Breast epithelium (tissue), 4 donors: ENCODE measurements around the gene C11orf86. TPM values are rescaled to one million over a fixed set of nuclear protein-coding genes. Genes with fewer than 3 reads are reported as not detected.
"Not testable (repeated sequence)": the region's sequence is repeated elsewhere in the genome, so short reads cannot be mapped to it uniquely, and the experiment has no call there.

Source experiments
- DNase-seq, 2 donors: peaks; one replicate each; pipeline ENCODE4 v3.0.0-alpha.2; 2019; ENCODE audit warnings: low spot score in 2 of 2
- H3K27ac ChIP-seq, 2 donors: fragments of 200-600 bp; sonication (generic) in 1 of 2; one replicate each; pipeline ENCODE4 v1.5.1; 2016 to 2019; ENCODE audit warnings: mild to moderate bottlenecking in 1 of 2
- H3K27me3 ChIP-seq, 2 donors: fragments of 200-600 bp; sonication (generic) in 1 of 2; one replicate each; pipeline versions ENCODE4 v1.5.1 to v1.6.0; 2017 to 2019; ENCODE audit warnings: control low read depth in 1 of 2, mild to moderate bottlenecking in 1 of 2
- H3K36me3 ChIP-seq: fragments of 200-600 bp; one replicate; pipeline ENCODE4 v1.5.1; 2019
- H3K4me1 ChIP-seq, 2 donors: fragments of 200-600 bp; sonication (generic); one replicate each; pipeline ENCODE4 v1.5.1; 2016 to 2019; ENCODE audit warnings: control low read depth in 1 of 2
- H3K4me3 ChIP-seq, 3 donors: fragments of 200-600 bp; sonication (generic); 1 replicate in 2 of 3; 2 replicates in 1 of 3; pipeline ENCODE4 v1.5.1; 2016 to 2019; ENCODE audit warnings: mild to moderate bottlenecking in 3 of 3, moderate library complexity in 2 of 3
- H3K9me3 ChIP-seq, 2 donors: fragments of 200-600 bp; sonication (generic) in 1 of 2; one replicate each; pipeline ENCODE4 v1.5.1; 2016 to 2019; ENCODE audit warnings: control low read depth in 1 of 2
- POLR2A ChIP-seq: fragments of 450-650 bp; IDR thresholded peaks from one replicate; pipeline ENCODE4 v1.6.1; 2016; ENCODE audit warnings: antibody characterized with exemption, mild to moderate bottlenecking, moderate library complexity
- POLR2AphosphoS5 ChIP-seq, 3 donors: sonication (generic); formaldehyde crosslinking; IDR thresholded peaks; one replicate each; pipeline ENCODE4 v1.6.1; 2017; ENCODE audit warnings: antibody characterized with exemption in 3 of 3
- intact Hi-C: fragments of 100-400 bp; cut with DNase I; formaldehyde crosslinking; loops from one replicate; pipeline ENCODE4 v1.15.1; 2023; ENCODE audit warnings: low total_unique reads
- total RNA-seq, 3 donors: library from RNA; depleted of rRNA; stranded (reverse); fragments of >200 nt; gene quantifications; one replicate each; pipeline ENCODE4 v1.1.0, GENCODE V29; 2016
- TF ChIP-seq, protein P1 (sequence below), 3 donors: fragments of 450-650 bp; IDR thresholded peaks; one replicate each; pipeline ENCODE4 v1.5.1; 2016 to 2017; ENCODE audit warnings: antibody characterized with exemption in 3 of 3, mild to moderate bottlenecking in 3 of 3, moderate library complexity in 3 of 3

The C11orf86 gene
- total RNA-seq, 3 donors from 2014 or later = not detected

DNA sequence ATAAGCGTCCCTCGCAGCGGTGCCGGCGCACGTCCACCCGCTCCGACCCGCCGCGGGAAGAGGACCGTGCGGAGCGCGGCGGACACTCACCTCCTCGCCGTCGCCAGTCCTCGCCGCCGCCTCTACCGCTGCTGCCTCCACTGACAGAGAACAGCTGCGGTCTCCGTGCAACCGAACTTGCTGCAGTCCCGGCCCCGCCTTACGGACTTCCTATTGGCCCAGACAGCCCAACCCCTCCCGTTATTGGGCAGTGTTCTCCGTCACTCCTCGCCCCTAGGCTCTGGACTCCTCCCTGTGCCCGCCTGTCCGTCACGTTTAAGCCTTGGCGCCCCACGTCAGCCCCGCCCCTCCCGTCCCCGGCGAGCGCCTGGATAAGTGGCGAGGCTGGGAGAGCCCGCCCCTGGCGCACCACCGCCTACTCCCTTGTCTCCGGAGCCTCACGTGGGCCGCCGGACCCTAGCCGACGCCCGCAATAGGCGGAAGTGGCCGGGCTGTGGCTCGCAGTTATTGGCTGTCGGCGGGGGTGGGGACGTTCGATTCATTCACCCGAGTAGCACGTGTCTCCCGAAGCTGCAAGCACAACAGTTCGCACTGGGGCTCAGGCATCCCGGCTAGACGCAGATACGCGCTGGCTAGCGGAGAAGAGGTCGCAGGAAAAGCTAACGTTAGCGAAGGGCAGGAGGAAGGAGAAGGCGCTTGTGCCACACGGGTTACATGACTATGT is 16.7 kb upstream of the C11orf86 start, which contains the start of gene PC:
TSS of gene PC (minus strand) at position 152 of the 724 bp plus-strand sequence. CDS start 86,224 bp downstream, outside the sequence.
- no peaks in the 10 kb centered on the region for H3K9me3 ChIP-seq
- DNase-seq = peak; percentile 100
- peak within 1 kb of the TSS; percentile 47 to 81 (median 73) for H3K4me3 ChIP-seq
- intact Hi-C loops = no loop called here
- H3K27me3 ChIP-seq = no peaks in the 10 kb centered on the region
- peak within 1 kb of the TSS; percentile 73 to 77 for H3K27ac ChIP-seq
- TF ChIP-seq, protein P1, sequence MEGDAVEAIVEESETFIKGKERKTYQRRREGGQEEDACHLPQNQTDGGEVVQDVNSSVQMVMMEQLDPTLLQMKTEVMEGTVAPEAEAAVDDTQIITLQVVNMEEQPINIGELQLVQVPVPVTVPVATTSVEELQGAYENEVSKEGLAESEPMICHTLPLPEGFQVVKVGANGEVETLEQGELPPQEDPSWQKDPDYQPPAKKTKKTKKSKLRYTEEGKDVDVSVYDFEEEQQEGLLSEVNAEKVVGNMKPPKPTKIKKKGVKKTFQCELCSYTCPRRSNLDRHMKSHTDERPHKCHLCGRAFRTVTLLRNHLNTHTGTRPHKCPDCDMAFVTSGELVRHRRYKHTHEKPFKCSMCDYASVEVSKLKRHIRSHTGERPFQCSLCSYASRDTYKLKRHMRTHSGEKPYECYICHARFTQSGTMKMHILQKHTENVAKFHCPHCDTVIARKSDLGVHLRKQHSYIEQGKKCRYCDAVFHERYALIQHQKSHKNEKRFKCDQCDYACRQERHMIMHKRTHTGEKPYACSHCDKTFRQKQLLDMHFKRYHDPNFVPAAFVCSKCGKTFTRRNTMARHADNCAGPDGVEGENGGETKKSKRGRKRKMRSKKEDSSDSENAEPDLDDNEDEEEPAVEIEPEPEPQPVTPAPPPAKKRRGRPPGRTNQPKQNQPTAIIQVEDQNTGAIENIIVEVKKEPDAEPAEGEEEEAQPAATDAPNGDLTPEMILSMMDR (IDR thresholded peaks at IDR 0.05) = no peak
- TF ChIP-seq POLR2AphosphoS5 (IDR thresholded peaks at IDR 0.05) (peak; percentile 36 to 65 (median 53)), POLR2A (peak; percentile 11)
- H3K36me3 ChIP-seq = no peaks in the 10 kb centered on the region
- H3K4me1 ChIP-seq = peaks cover 0 to 6% of the 10 kb centered on the region in 2 donors

DNA sequence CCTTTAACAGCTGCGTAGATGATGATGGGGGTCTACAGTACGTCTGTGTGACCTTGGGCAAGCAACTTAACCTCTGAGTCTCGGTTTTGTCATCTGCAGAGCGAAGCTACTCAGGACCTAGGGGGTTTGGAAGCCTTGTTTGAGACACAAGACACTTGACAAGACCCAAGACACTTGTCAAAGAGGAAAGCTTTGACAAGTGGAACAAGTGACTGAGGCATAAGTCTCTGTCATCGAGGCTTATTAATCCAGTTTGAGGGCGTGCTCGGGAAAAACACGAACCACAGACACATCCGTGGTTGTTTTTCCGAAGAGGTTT is 16.2 kb upstream of the C11orf86 start:
- no peak for DNase-seq
- H3K4me1 ChIP-seq = peaks cover 0 to 6% of the 10 kb centered on the region in 2 donors
- H3K27ac ChIP-seq = peak overlapping the region; percentile 53 to 77
- intact Hi-C loops = no loop called here
- peak overlapping the region; percentile 47 to 81 (median 73) for H3K4me3 ChIP-seq
- H3K27me3 ChIP-seq = no peaks in the 10 kb centered on the region
- no peak for TF ChIP-seq POLR2AphosphoS5 (IDR thresholded peaks at IDR 0.05)
- TF ChIP-seq POLR2A = no peak
- TF ChIP-seq, protein P1 (IDR thresholded peaks at IDR 0.05) = no peak
- H3K9me3 ChIP-seq = no peaks in the 10 kb centered on the region
- H3K36me3 ChIP-seq = no peaks in the 10 kb centered on the region

DNA sequence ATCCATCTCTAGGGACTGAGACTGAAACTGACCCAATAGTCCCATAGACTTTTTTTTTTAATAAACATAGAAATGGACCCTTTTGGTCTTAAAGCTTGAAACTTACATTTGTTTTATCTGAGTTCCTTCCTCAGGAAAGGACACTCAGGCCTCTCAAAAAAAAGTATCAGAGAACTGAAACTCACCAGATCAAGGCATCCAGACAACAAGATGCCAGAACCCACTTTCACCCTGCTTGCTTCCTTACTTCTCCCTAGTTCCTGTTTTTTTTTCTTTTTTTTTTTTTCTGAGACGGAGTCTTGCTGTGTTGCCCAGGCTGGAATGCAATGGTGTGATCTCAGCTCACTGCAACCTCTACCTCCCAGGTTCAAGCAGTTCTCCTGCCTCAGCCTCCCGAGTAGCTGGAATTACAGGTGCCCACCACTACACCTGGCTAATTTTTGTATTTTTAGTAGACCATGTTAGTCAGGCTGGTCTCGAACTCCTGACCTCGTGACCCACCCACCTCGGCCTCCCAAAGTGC is 13.4 kb upstream of the C11orf86 start:
- H3K4me3 ChIP-seq, H3K9me3 ChIP-seq, H3K27me3 ChIP-seq, intact Hi-C loops, DNase-seq, H3K27ac ChIP-seq, H3K4me1 ChIP-seq, H3K36me3 ChIP-seq: not testable (repeated sequence)

- H3K4me3 ChIP-seq = no peak overlapping the region
- DNase-seq = no peak
- no peak overlapping the region for H3K27ac ChIP-seq
- H3K27me3 ChIP-seq = no peaks in the 10 kb centered on the region
- no peaks in the 10 kb centered on the region for H3K9me3 ChIP-seq
- H3K36me3 ChIP-seq = no peaks in the 10 kb centered on the region
- H3K4me1 ChIP-seq = peaks cover 0 to 6% of the 10 kb centered on the region in 2 donors
- TF ChIP-seq, protein P1 (IDR thresholded peaks at IDR 0.05) = no peak
- TF ChIP-seq POLR2AphosphoS5 (IDR thresholded peaks at IDR 0.05) (no peak), POLR2A (no peak)
- intact Hi-C loops = no loop called here
These were observed 12.9 kb upstream of the C11orf86 start for GRCh38 chr11:66962247-66962646.

- Histone ChIP-seq H3K4me1 (peaks cover 0 to 6% of the 10 kb centered on the region in 2 donors), H3K27me3 (no peaks in the 10 kb centered on the region), H3K4me3 (no peak overlapping the region), H3K27ac (no peak overlapping the region), H3K9me3 (no peaks in the 10 kb centered on the region), H3K36me3 (no peaks in the 10 kb centered on the region)
- DNase-seq = no peak
- TF ChIP-seq, protein P1 (IDR thresholded peaks at IDR 0.05) = no peak
- TF ChIP-seq POLR2A (no peak), POLR2AphosphoS5 (IDR thresholded peaks at IDR 0.05) (no peak)
- intact Hi-C loops = no loop called here
These were observed 12.3 kb upstream of the C11orf86 start for GRCh38 chr11:66962801-66963200.
